ENCODE data around the gene XIST. TPM values are rescaled to one million over a fixed set of nuclear protein-coding genes. Genes with fewer than 3 reads are reported as not detected.

Gene XIST
- total RNA-seq, 1 experiment from 2014 or later, result 1.4 TPM

- H3K23me2 ChIP-seq (ENCODE audit: insufficient read length, low read depth, low read length, poor library complexity, severe bottlenecking), result no peaks in the 10 kb centered on the region
- no peak overlapping the region for H4K5ac ChIP-seq (ENCODE audit: insufficient read length, low read depth, low read length)
- no peak overlapping the region for H2AFZ ChIP-seq (ENCODE audit: low read length)
These were observed 492 bp downstream of the XIST start for GRCh38 chrX:73852022-73852421.

More at GRCh38 chrX:73852022-73852421, 492 bp downstream of the XIST start:
- Histone ChIP-seq H3K9me3 (ENCODE audit: control insufficient read depth, low read depth, low read length) (peaks cover 12% of the 10 kb centered on the region), H3K14ac (ENCODE audit: insufficient read depth, low read length) (no peak overlapping the region), H3K27ac (ENCODE audit: insufficient read length, low read depth, low read length) (no peak overlapping the region), H2BK120ac (ENCODE audit: low read depth, low read length, poor library complexity, severe bottlenecking) (no peak overlapping the region), H4K8ac (replicated peaks; ENCODE audit: insufficient read length, low read depth, low read length) (no peak overlapping the region), H3K79me1 (ENCODE audit: insufficient read depth, low read depth, low read length, poor library complexity, severe bottlenecking) (no peaks in the 10 kb centered on the region), H2BK15ac (ENCODE audit: low read depth, low read length) (no peak overlapping the region), H3K27me3 (ENCODE audit: insufficient read depth, low read length) (no peaks in the 10 kb centered on the region), H2AK5ac (ENCODE audit: insufficient read length, low read length) (no peak overlapping the region), H2BK20ac (ENCODE audit: low read depth, low read length, poor library complexity, severe bottlenecking) (no peak overlapping the region), H3T11ph (ENCODE audit: low read length) (no peak overlapping the region), H3K18ac (ENCODE audit: insufficient read length, low read depth, low read length) (no peak overlapping the region), H2BK5ac (ENCODE audit: insufficient read length, low read length) (no peak overlapping the region), H4K20me1 (ENCODE audit: control insufficient read depth, insufficient read depth, insufficient read length) (no peaks in the 10 kb centered on the region), H4K91ac (ENCODE audit: insufficient read length, low read depth, low read length) (no peak overlapping the region), H2BK12ac (ENCODE audit: insufficient read length, low read depth, low read length) (no peak overlapping the region), H3K23ac (ENCODE audit: insufficient read length, low read depth, low read length) (no peak overlapping the region), H3K79me2 (ENCODE audit: insufficient read depth, low read length) (no peaks in the 10 kb centered on the region), H3K4me2 (ENCODE audit: insufficient read depth, insufficient read length, low read length) (no peak overlapping the region), H3K4me1 (ENCODE audit: insufficient read depth, low read length) (no peaks in the 10 kb centered on the region; the same call in 1 of the 2 replicates), H3K4ac (ENCODE audit: low read depth, low read length) (no peak overlapping the region), H3K9ac (ENCODE audit: extremely low read depth, insufficient read length, low read length) (no peak overlapping the region), H3K56ac (ENCODE audit: insufficient read length, low read depth, low read length) (no peak overlapping the region)
- WGBS (ENCODE audit: extremely low coverage, insufficient read length, low lambda C conversion rate), result no CpG with 5 or more reads among the region's 19 CpGs
- Mint-ChIP-seq H3K9me3 (peaks cover 58 to 61% of the 10 kb centered on the region in 2 experiments), H3K4me1 (peaks cover 44 to 52% of the 10 kb centered on the region in 2 experiments), H3K4me3 (no peak overlapping the region), H3K27ac (no peak overlapping the region), H3K36me3 (ENCODE audit: insufficient read depth in 1 of 3, low read depth in 3 of 3) (peaks cover 12 to 61% (median 43%) of the 10 kb centered on the region in 3 experiments), H3K27me3 (ENCODE audit: low read depth) (no peaks in the 10 kb centered on the region; the same call in 1 of the 2 replicates)
- no peak for TF ChIP-seq CTCF (conservative IDR thresholded peaks at IDR 0.05)
- no peak for DNase-seq
